Measurements from ENCODE around the gene DHH.

DNA sequence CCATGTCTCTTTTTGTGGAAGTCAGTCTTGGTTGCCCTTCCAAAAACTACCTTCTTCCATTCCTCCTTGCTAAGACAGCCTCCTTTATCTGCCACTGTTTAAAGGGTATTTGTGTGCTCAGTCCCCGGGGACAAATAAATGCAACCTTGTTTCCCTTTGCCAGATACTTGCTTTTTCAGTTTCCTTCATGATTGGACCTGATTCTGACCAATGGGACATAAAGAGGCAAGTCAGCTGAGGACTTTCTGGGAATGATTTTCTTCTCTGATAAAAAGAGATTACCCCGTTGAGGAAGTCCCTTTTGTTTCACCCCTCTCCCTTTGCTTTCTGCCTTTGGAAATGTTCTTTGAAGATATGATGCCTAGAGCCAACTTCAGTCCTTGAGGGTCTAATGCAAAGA is 44.0 kb upstream of the DHH start:
- TF ChIP-seq, protein P1, sequence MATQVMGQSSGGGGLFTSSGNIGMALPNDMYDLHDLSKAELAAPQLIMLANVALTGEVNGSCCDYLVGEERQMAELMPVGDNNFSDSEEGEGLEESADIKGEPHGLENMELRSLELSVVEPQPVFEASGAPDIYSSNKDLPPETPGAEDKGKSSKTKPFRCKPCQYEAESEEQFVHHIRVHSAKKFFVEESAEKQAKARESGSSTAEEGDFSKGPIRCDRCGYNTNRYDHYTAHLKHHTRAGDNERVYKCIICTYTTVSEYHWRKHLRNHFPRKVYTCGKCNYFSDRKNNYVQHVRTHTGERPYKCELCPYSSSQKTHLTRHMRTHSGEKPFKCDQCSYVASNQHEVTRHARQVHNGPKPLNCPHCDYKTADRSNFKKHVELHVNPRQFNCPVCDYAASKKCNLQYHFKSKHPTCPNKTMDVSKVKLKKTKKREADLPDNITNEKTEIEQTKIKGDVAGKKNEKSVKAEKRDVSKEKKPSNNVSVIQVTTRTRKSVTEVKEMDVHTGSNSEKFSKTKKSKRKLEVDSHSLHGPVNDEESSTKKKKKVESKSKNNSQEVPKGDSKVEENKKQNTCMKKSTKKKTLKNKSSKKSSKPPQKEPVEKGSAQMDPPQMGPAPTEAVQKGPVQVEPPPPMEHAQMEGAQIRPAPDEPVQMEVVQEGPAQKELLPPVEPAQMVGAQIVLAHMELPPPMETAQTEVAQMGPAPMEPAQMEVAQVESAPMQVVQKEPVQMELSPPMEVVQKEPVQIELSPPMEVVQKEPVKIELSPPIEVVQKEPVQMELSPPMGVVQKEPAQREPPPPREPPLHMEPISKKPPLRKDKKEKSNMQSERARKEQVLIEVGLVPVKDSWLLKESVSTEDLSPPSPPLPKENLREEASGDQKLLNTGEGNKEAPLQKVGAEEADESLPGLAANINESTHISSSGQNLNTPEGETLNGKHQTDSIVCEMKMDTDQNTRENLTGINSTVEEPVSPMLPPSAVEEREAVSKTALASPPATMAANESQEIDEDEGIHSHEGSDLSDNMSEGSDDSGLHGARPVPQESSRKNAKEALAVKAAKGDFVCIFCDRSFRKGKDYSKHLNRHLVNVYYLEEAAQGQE (IDR thresholded peaks at IDR 0.05; ENCODE audit: low read depth): no peak
- TF ChIP-seq TCF12 (IDR thresholded peaks at IDR 0.05; ENCODE audit: low read depth) (no peak), CEBPB (IDR thresholded peaks at IDR 0.05) (no peak), FOXM1 (IDR thresholded peaks at IDR 0.05; ENCODE audit: borderline replicate concordance, low read depth) (no peak), RAD21 (IDR thresholded peaks at IDR 0.05; ENCODE audit: low read depth) (no peak), CREB1 (IDR thresholded peaks at IDR 0.05; ENCODE audit: low read depth) (no peak), TEAD4 (IDR thresholded peaks at IDR 0.05) (no peak), YY1 (IDR thresholded peaks at IDR 0.05; ENCODE audit: low read depth) (no peak)

Measured in Ishikawa (cell line).